Lung (tissue), 12 donors: Measurements from ENCODE around the gene TM2D1. TPM values are rescaled to one million over a fixed set of nuclear protein-coding genes. Genes with fewer than 3 reads are reported as not detected.

Source experiments
- ATAC-seq: fragments of 200-7000 bp; cut with Tn5 transposase; one replicate; pipeline ENCODE4 v1.9.1; 2020; ENCODE audit warnings: moderate number of reproducible peaks; ENCODE audit not compliant: insufficient read depth, low FRiP score
- DNase-seq, 3 donors: peaks; one replicate each; pipeline ENCODE4 v3.0.0-alpha.2; 2013 to 2017
- H3K27ac ChIP-seq, 2 donors: one replicate each; pipeline ENCODE4 v1.5.1; 2013; ENCODE audit warnings: mild to moderate bottlenecking in 2 of 2, moderate library complexity in 2 of 2, control low read depth in 1 of 2, inconsistent platforms in 1 of 2, low read depth in 1 of 2, low read length in 1 of 2
- H3K27me3 ChIP-seq, 3 donors: one replicate each; pipeline ENCODE4 v1.5.1; 2013; ENCODE audit warnings: low read length in 2 of 3; ENCODE audit not compliant: control insufficient read depth in 3 of 3, insufficient read depth in 3 of 3
- H3K36me3 ChIP-seq, 4 donors: one replicate each; pipeline ENCODE4 v1.5.1; 2013; ENCODE audit warnings: low read length in 4 of 4, mild to moderate bottlenecking in 1 of 4, moderate library complexity in 1 of 4; ENCODE audit not compliant: control insufficient read depth in 4 of 4, insufficient read depth in 4 of 4
- H3K4me1 ChIP-seq, 5 donors: one replicate each; pipeline ENCODE4 v1.5.1; 2013; ENCODE audit warnings: low read length in 5 of 5, mild to moderate bottlenecking in 2 of 5, moderate library complexity in 1 of 5; ENCODE audit not compliant: control insufficient read depth in 5 of 5, insufficient read depth in 5 of 5
- H3K4me3 ChIP-seq: one replicate; pipeline ENCODE4 v1.5.1; 2013; ENCODE audit warnings: mild to moderate bottlenecking, control low read depth, moderate library complexity
- H3K9ac ChIP-seq, 2 donors: one replicate each; pipeline ENCODE4 v1.5.1; 2013; ENCODE audit warnings: low read length in 2 of 2, control low read depth in 1 of 2; ENCODE audit not compliant: insufficient read depth in 1 of 2
- H3K9me3 ChIP-seq, 4 donors: one replicate each; pipeline ENCODE4 v1.5.1; 2013; ENCODE audit warnings: low read length in 3 of 4, mild to moderate bottlenecking in 1 of 4, moderate library complexity in 1 of 4; ENCODE audit not compliant: control insufficient read depth in 4 of 4, insufficient read depth in 3 of 4
- CTCF ChIP-seq: IDR thresholded peaks from 2 replicates; pipeline ENCODE4 v1.5.1; 2012; ENCODE audit warnings: mild to moderate bottlenecking; ENCODE audit errors: control extremely low read depth, extremely low read depth
- WGBS, 2 donors: extraction: QIAGEN DNeasy Blood & Tissue Kit; methylation state at CpG; one replicate each; pipeline ENCODE4 v1.1.7; 2013; 5-methylcytosine and 5-hydroxymethylcytosine counted together
- polyA plus RNA-seq, 2 donors: library from polyadenylated mRNA; stranded (reverse); fragments of 200-250 nt; gene quantifications; one replicate each; pipeline ENCODE4 v1.2.1, GENCODE V29; 2013
- total RNA-seq, 2 donors: library from RNA; depleted of rRNA in 1 of 2; stranded (reverse); fragments of >200 nt in 1 of 2; gene quantifications; one replicate each; pipeline ENCODE4 v1.2.1, GENCODE V29; 2014 to 2021
- donor health status: control.
- donor health status: control.
- donor health status: Bipolar disorder and iron deficiency.
- donor health status: healthy.
- donor health status: DM: yes; HTN: yes; CAD: no.

TM2D1 gene
- total and polyA plus RNA-seq, 4 donors: 15.8 to 94.3 (median 33.7) TPM

- ATAC-seq (no peak), DNase-seq (no peak)
- no peak overlapping the region for H3K9ac ChIP-seq
- H3K36me3 ChIP-seq: no peaks in the 10 kb centered on the region
- no peaks in the 10 kb centered on the region for H3K27me3 ChIP-seq
- no peaks in the 10 kb centered on the region for H3K9me3 ChIP-seq
- peaks cover 0 to 13% (median 0%) of the 10 kb centered on the region in 5 donors for H3K4me1 ChIP-seq
- H3K4me3 ChIP-seq: no peak overlapping the region
- no peak for TF ChIP-seq CTCF
- WGBS, 2 donors: 76 to 88% methylated on average over 4 of the region's 4 CpGs
- H3K27ac ChIP-seq: no peak overlapping the region
Measured at GRCh38 chr1:61644303-61644702, 80.6 kb downstream of the TM2D1 start.

- TF ChIP-seq CTCF: no peak
Measured at GRCh38 chr1:61642475-61643232, 82.3 kb downstream of the TM2D1 start.

GRCh38 chr1:61641578-61642336, 83.2 kb downstream of the TM2D1 start:
- peaks cover 0 to 23% (median 2%) of the 10 kb centered on the region in 5 donors for H3K4me1 ChIP-seq
- H3K36me3 ChIP-seq: no peaks in the 10 kb centered on the region
- WGBS, 2 donors: 11 to 22% methylated on average over 23 of the region's 23 CpGs
- H3K9ac ChIP-seq: no peak overlapping the region
- TF ChIP-seq CTCF: peak; percentile 23
- no peaks in the 10 kb centered on the region for H3K9me3 ChIP-seq
- H3K4me3 ChIP-seq: no peak overlapping the region
- peak overlapping the region; percentile 2 to 52 for H3K27ac ChIP-seq
- DNase-seq (peak; percentile 56 to 74 (median 72)), ATAC-seq (peak; percentile 91)
- H3K27me3 ChIP-seq: no peaks in the 10 kb centered on the region

More at GRCh38 chr1:61642475-61643232, 82.3 kb downstream of the TM2D1 start:
- Histone ChIP-seq H3K36me3 (no peaks in the 10 kb centered on the region), H3K4me1 (peaks cover 0 to 23% (median 2%) of the 10 kb centered on the region in 5 donors), H3K27ac (no peak overlapping the region), H3K27me3 (no peaks in the 10 kb centered on the region), H3K4me3 (no peak overlapping the region), H3K9ac (no peak overlapping the region), H3K9me3 (no peaks in the 10 kb centered on the region)
- DNase-seq (no peak), ATAC-seq (no peak)
- 64 to 65% methylated on average over 5 of the region's 5 CpGs for WGBS, 2 donors
